GM23248 (cell line): ENCODE results near the gene NLRC5.

Source experiments
- EZH2 ChIP-seq: fragments of 200-600 bp; sonication (generic); IDR thresholded peaks from 2 replicates; pipeline ENCODE4 v1.6.1; 2018; ENCODE audit warnings: antibody characterized with exemption, mild to moderate bottlenecking; ENCODE audit not compliant: insufficient read depth, poor library complexity, severe bottlenecking
- EZH2phosphoT487 ChIP-seq: fragments of 200-600 bp; sonication (generic); IDR thresholded peaks from 2 replicates; pipeline ENCODE4 v1.6.1; 2018; ENCODE audit warnings: antibody characterized with exemption, moderate library complexity, mild to moderate bottlenecking, low read depth; ENCODE audit not compliant: insufficient read depth

DNA sequence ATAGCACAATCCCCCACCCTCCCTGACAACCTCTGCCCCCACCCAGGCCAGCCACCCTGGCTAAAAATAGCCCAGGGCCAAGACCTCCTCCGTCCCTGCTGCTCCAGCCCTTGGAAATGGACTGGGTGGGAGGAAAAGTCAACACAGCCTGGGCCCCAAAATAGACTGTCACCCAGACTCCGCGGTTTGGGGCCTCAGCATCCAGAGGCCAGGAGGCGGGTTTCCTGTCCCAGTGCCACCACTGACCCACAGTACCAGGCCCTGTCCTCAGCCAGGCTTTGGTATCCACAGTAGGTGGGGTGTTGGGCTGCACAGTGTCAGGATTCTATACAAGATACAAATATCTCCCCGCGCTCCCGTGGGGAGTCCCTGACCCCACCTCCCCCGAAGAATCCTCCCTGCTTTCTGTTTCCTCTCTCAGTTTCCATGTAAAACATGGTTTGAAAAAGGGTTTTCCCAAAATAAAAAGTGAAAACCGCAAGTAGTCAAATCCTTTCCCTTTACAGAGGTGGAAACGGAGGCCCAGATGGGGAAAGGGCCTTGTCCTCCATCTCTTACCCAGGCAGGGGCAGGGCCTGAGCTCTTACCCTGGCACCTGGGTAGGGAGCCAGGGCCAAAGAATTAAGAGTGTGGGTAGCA lies 123.2 kb downstream of the NLRC5 start:
- TF ChIP-seq EZH2 (no peak), EZH2phosphoT487 (no peak)
